Chondrocyte (in vitro differentiated cells): Measurements from ENCODE around the gene HRH2. TPM values are rescaled to one million over a fixed set of nuclear protein-coding genes. Genes with fewer than 3 reads are reported as not detected.

ENCODE experiments used
- DNase-seq: peaks from one replicate; pipeline ENCODE4 v3.0.0; 2021; ENCODE audit warnings: mixed read lengths, low spot score
- H3K27ac Mint-ChIP-seq: one replicate; pipeline ENCODE4 v1.8.0; 2021; ENCODE audit warnings: mild to moderate bottlenecking, moderate library complexity, mixed read lengths; ENCODE audit not compliant: unreplicated experiment
- H3K27me3 Mint-ChIP-seq: 2 replicates; pipeline ENCODE4 v1.8.0; 2021; ENCODE audit warnings: low read depth, mixed read lengths
- H3K36me3 Mint-ChIP-seq: 2 replicates; pipeline ENCODE4 v1.8.0; 2021; ENCODE audit warnings: low read depth, mixed read lengths
- H3K4me1 Mint-ChIP-seq: 2 replicates; pipeline ENCODE4 v1.8.0; 2021; ENCODE audit warnings: low read depth, mild to moderate bottlenecking, mixed read lengths
- H3K4me3 Mint-ChIP-seq: one replicate; pipeline ENCODE4 v1.8.0; 2021; ENCODE audit warnings: mild to moderate bottlenecking, moderate library complexity, mixed read lengths; ENCODE audit not compliant: unreplicated experiment
- H3K9me3 Mint-ChIP-seq: 2 replicates; pipeline ENCODE4 v1.8.0; 2021; ENCODE audit warnings: low read depth, mixed read lengths
- CTCF ChIP-seq: fragments of 200-600 bp; sonication (generic); IDR thresholded peaks from 2 replicates; pipeline ENCODE4 v1.5.0; 2021; ENCODE audit warnings: antibody characterized with exemption, mild to moderate bottlenecking, moderate library complexity
- total RNA-seq: library from RNA; stranded (reverse); gene quantifications from 3 replicates; pipeline ENCODE4 v1.2.1, GENCODE V29; 2021

HRH2 gene
- total RNA-seq, 1 donor from 2014 or later: 0.30 TPM

GRCh38 chr5:175690586-175690985, 32.7 kb downstream of the HRH2 start:
- Mint-ChIP-seq H3K27ac (no peak overlapping the region), H3K4me3 (no peak overlapping the region), H3K4me1 (no peaks in the 10 kb centered on the region), H3K9me3 (peaks cover 4% of the 10 kb centered on the region), H3K27me3 (peaks cover 12% of the 10 kb centered on the region), H3K36me3 (no peaks in the 10 kb centered on the region)
- no peak for TF ChIP-seq CTCF
- peak; percentile 26 for DNase-seq

- Mint-ChIP-seq H3K27me3 (peaks cover 12% of the 10 kb centered on the region), H3K9me3 (peaks cover 4% of the 10 kb centered on the region), H3K36me3 (no peaks in the 10 kb centered on the region), H3K27ac (no peak overlapping the region), H3K4me3 (no peak overlapping the region), H3K4me1 (no peaks in the 10 kb centered on the region)
- no peak for DNase-seq
- TF ChIP-seq CTCF: no peak
These were observed 33.9 kb downstream of the HRH2 start for GRCh38 chr5:175691761-175692160.

- no peaks in the 10 kb centered on the region for H3K36me3 Mint-ChIP-seq
- H3K9me3 Mint-ChIP-seq: peaks cover 4% of the 10 kb centered on the region
- no peaks in the 10 kb centered on the region for H3K4me1 Mint-ChIP-seq
- peak; percentile 52 for DNase-seq
- H3K27me3 Mint-ChIP-seq: peaks cover 12% of the 10 kb centered on the region
- no peak overlapping the region for H3K4me3 Mint-ChIP-seq
- no peak for TF ChIP-seq CTCF
- no peak overlapping the region for H3K27ac Mint-ChIP-seq
These were observed 34.5 kb downstream of the HRH2 start for GRCh38 chr5:175692235-175692995.

GRCh38 chr5:175692996-175693710, 35.3 kb downstream of the HRH2 start:
- Mint-ChIP-seq H3K27me3 (peaks cover 12% of the 10 kb centered on the region), H3K4me1 (no peaks in the 10 kb centered on the region), H3K9me3 (peaks cover under 1% of the 10 kb centered on the region), H3K4me3 (no peak overlapping the region), H3K27ac (no peak overlapping the region), H3K36me3 (no peaks in the 10 kb centered on the region)
- TF ChIP-seq CTCF: no peak
- DNase-seq: peak; percentile 43

GRCh38 chr5:175693741-175694140, 35.9 kb downstream of the HRH2 start:
- H3K27ac Mint-ChIP-seq: no peak overlapping the region
- H3K36me3 Mint-ChIP-seq: no peaks in the 10 kb centered on the region
- no peak for TF ChIP-seq CTCF
- no peaks in the 10 kb centered on the region for H3K4me1 Mint-ChIP-seq
- no peaks in the 10 kb centered on the region for H3K9me3 Mint-ChIP-seq
- no peak overlapping the region for H3K4me3 Mint-ChIP-seq
- H3K27me3 Mint-ChIP-seq: peaks cover 12% of the 10 kb centered on the region
- peak; percentile 46 for DNase-seq
